ENCODE data around the gene C11orf54.
A peak's percentile ranks its signal among the peaks of the same experiment; 100 is the strongest.

The C11orf54 gene

DNA sequence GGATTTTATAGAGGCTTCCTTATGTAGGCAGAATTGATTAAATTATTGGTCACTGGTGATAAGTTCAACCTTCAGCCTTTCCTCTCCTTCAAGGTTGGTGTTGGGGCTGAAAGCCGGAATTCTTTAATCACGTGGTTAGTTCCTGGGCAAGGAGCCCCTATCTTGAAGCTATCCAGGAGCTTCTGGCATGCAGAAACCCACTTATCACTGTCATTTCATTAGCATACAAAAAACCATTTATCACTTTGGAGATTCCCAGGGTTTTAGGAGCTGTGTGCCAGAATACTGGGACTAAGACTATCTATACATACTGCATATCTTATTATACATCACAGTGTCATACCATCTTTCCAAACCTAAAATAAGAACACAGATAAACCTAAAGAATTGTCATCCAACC is 24.1 kb downstream of the C11orf54 start:
- no peak overlapping the region for H2BK5ac ChIP-seq (ENCODE audit: low read depth, low read length, poor library complexity)
- H3K23ac ChIP-seq (ENCODE audit: low read length) = no peak overlapping the region
- no peak for DNase-seq
- no peak overlapping the region for H3K4me2 ChIP-seq (ENCODE audit: low read length)
- H3K9me3 ChIP-seq (ENCODE audit: insufficient read depth, low read depth, low read length) = no peaks in the 10 kb centered on the region
- H3K4me3 ChIP-seq (ENCODE audit: low read depth, low read length) = no peak overlapping the region
- H4K91ac ChIP-seq (ENCODE audit: low read depth, low read length) = no peak overlapping the region
- no peak overlapping the region for H4K12ac ChIP-seq (ENCODE audit: low read depth, low read length)
- peaks cover 0 to 4% of the 10 kb centered on the region in 2 experiments for H3K36me3 ChIP-seq (ENCODE audit: control insufficient read depth in 1 of 2, insufficient read depth in 2 of 2, low read length in 2 of 2)
- H3K14ac ChIP-seq (ENCODE audit: low read length) = no peak overlapping the region
- H3K9ac ChIP-seq (ENCODE audit: low read length) = no peak overlapping the region
- no peak overlapping the region for H2AK5ac ChIP-seq (ENCODE audit: low read length)
- no peaks in the 10 kb centered on the region for H3K27me3 ChIP-seq (ENCODE audit: insufficient read depth, low read length)
- no peak overlapping the region for H3K18ac ChIP-seq (ENCODE audit: low read length)
- H3K79me1 ChIP-seq (ENCODE audit: low read length) = no peaks in the 10 kb centered on the region
- peaks cover 0 to 3% of the 10 kb centered on the region in 2 experiments for H3K4me1 ChIP-seq (ENCODE audit: control insufficient read depth in 1 of 2, insufficient read depth in 2 of 2, low read length in 2 of 2)
- H2BK12ac ChIP-seq (ENCODE audit: low read length) = no peak overlapping the region
- H2BK120ac ChIP-seq (ENCODE audit: insufficient read depth, low read length, poor library complexity) = no peak overlapping the region
- WGBS (ENCODE audit: extremely low coverage, insufficient coverage, insufficient read length) = no CpG with 5 or more reads among the region's 2 CpGs
- no peak overlapping the region for H4K8ac ChIP-seq (ENCODE audit: low read depth, low read length)
- H3K79me2 ChIP-seq (ENCODE audit: control insufficient read depth, insufficient read depth, low read length, poor library complexity) = no peaks in the 10 kb centered on the region
- H3K4ac ChIP-seq (ENCODE audit: low read depth, low read length) = no peak overlapping the region
- no peak overlapping the region for H3K27ac ChIP-seq (ENCODE audit: low read depth, low read length)
- no peak overlapping the region for H2AFZ ChIP-seq (ENCODE audit: insufficient read depth, low read length, poor library complexity)

DNA sequence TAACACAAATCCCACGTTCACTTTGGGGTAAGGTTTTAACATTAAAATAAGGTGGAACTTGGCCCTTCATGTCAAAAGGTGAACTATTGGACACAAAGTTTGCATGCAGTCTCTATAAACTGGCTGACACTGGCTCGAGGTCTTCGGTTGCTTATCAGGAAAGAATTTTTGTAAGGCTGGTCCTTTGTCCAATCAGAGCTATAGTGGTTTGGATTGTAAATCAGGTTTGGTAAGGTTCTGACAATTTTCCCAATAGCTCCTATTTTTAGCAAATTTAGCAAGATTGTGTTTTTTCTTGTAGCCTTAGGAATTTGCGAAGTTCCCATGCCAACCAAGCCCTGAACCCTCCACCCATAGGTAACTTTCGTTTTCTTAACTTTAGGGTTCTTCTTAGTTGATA is 25.0 kb downstream of the C11orf54 start:
- peaks cover 0 to 3% of the 10 kb centered on the region in 2 experiments for H3K4me1 ChIP-seq (ENCODE audit: control insufficient read depth in 1 of 2, insufficient read depth in 2 of 2, low read length in 2 of 2)
- no peak overlapping the region for H3K27ac ChIP-seq (ENCODE audit: low read depth, low read length)
- no peak overlapping the region for H4K91ac ChIP-seq (ENCODE audit: low read depth, low read length)
- WGBS (ENCODE audit: extremely low coverage, insufficient coverage, insufficient read length) = no CpG with 5 or more reads among the region's 5 CpGs
- no peak overlapping the region for H3K18ac ChIP-seq (ENCODE audit: low read length)
- H3K14ac ChIP-seq (ENCODE audit: low read length) = no peak overlapping the region
- H4K8ac ChIP-seq (ENCODE audit: low read depth, low read length) = no peak overlapping the region
- H3K4me3 ChIP-seq (ENCODE audit: low read depth, low read length) = no peak overlapping the region
- H2AK5ac ChIP-seq (ENCODE audit: low read length) = no peak overlapping the region
- no peak overlapping the region for H3K4ac ChIP-seq (ENCODE audit: low read depth, low read length)
- no peak overlapping the region for H2BK120ac ChIP-seq (ENCODE audit: insufficient read depth, low read length, poor library complexity)
- no peaks in the 10 kb centered on the region for H3K79me1 ChIP-seq (ENCODE audit: low read length)
- H4K12ac ChIP-seq (ENCODE audit: low read depth, low read length) = no peak overlapping the region
- H3K27me3 ChIP-seq (ENCODE audit: insufficient read depth, low read length) = no peaks in the 10 kb centered on the region
- H3K4me2 ChIP-seq (ENCODE audit: low read length) = no peak overlapping the region
- H3K36me3 ChIP-seq (ENCODE audit: control insufficient read depth in 1 of 2, insufficient read depth in 2 of 2, low read length in 2 of 2) = peaks cover 0 to 4% of the 10 kb centered on the region in 2 experiments
- DNase-seq = peak; percentile 29 to 89
- H3K9ac ChIP-seq (ENCODE audit: low read length) = no peak overlapping the region
- H3K9me3 ChIP-seq (ENCODE audit: insufficient read depth, low read depth, low read length) = no peaks in the 10 kb centered on the region
- no peaks in the 10 kb centered on the region for H3K79me2 ChIP-seq (ENCODE audit: control insufficient read depth, insufficient read depth, low read length, poor library complexity)
- H3K23ac ChIP-seq (ENCODE audit: low read length) = no peak overlapping the region
- no peak overlapping the region for H2AFZ ChIP-seq (ENCODE audit: insufficient read depth, low read length, poor library complexity)
- H2BK12ac ChIP-seq (ENCODE audit: low read length) = no peak overlapping the region
- no peak overlapping the region for H2BK5ac ChIP-seq (ENCODE audit: low read depth, low read length, poor library complexity)

DNA sequence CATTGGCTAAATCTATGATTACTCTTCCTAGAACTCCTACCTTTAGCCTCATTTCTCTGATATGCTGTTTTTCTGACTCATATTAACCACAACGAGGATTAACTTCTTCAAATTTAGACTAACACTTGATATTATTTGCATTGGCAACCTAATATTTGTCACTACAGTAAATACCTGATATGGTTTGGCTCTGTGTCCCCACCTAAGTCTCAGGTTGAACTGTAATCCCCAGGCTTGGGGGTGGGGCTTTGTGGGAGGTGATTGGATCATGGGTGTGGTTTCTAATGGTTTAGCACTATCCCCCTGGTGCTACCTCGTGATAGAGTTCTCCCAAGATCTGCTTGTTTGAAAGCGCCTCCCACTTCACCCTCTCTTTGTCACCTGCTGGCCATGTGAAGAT is 25.5 kb downstream of the C11orf54 start:
- Histone ChIP-seq H2BK5ac (ENCODE audit: low read depth, low read length, poor library complexity) (no peak overlapping the region), H2BK12ac (ENCODE audit: low read length) (no peak overlapping the region), H3K9ac (ENCODE audit: low read length) (no peak overlapping the region), H3K27me3 (ENCODE audit: insufficient read depth, low read length) (no peaks in the 10 kb centered on the region), H3K18ac (ENCODE audit: low read length) (no peak overlapping the region), H3K4me3 (ENCODE audit: low read depth, low read length) (no peak overlapping the region), H2AFZ (ENCODE audit: insufficient read depth, low read length, poor library complexity) (no peak overlapping the region), H3K4me1 (ENCODE audit: control insufficient read depth in 1 of 2, insufficient read depth in 2 of 2, low read length in 2 of 2) (peaks cover 0 to 3% of the 10 kb centered on the region in 2 experiments), H3K23ac (ENCODE audit: low read length) (no peak overlapping the region), H4K12ac (ENCODE audit: low read depth, low read length) (no peak overlapping the region), H3K36me3 (ENCODE audit: control insufficient read depth in 1 of 2, insufficient read depth in 2 of 2, low read length in 2 of 2) (peaks cover 0 to 2% of the 10 kb centered on the region in 2 experiments), H3K4me2 (ENCODE audit: low read length) (no peak overlapping the region), H3K79me1 (ENCODE audit: low read length) (no peaks in the 10 kb centered on the region), H3K9me3 (ENCODE audit: insufficient read depth, low read depth, low read length) (no peaks in the 10 kb centered on the region), H3K79me2 (ENCODE audit: control insufficient read depth, insufficient read depth, low read length, poor library complexity) (no peaks in the 10 kb centered on the region), H3K14ac (ENCODE audit: low read length) (no peak overlapping the region), H2BK120ac (ENCODE audit: insufficient read depth, low read length, poor library complexity) (no peak overlapping the region), H2AK5ac (ENCODE audit: low read length) (no peak overlapping the region), H4K91ac (ENCODE audit: low read depth, low read length) (no peak overlapping the region), H3K27ac (ENCODE audit: low read depth, low read length) (no peak overlapping the region), H4K8ac (ENCODE audit: low read depth, low read length) (no peak overlapping the region), H3K4ac (ENCODE audit: low read depth, low read length) (no peak overlapping the region)
- no peak for DNase-seq
- no CpG with 5 or more reads among the region's 3 CpGs for WGBS (ENCODE audit: extremely low coverage, insufficient coverage, insufficient read length)

DNA sequence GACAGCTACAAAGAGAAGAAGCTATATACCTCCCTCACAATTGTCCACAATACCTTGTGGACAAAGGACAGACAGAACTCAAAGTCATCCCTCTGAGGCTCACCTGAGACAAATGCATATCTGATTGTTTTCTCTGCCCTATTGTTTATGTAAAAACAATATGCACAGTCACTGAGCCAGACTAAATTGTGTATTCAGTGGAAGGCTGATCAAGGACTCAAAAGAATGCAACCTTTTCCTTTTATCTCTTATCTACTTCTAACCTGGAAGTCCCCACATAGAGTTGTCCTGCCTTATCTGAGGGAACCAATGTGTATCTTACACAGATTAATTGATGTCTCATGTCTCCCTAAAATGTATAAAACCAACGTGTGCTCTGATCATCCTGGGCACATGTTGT is 28.7 kb downstream of the C11orf54 start:
- Histone ChIP-seq H2AK5ac (ENCODE audit: low read length) (no peak overlapping the region), H4K12ac (ENCODE audit: low read depth, low read length) (no peak overlapping the region), H4K91ac (ENCODE audit: low read depth, low read length) (no peak overlapping the region), H3K36me3 (ENCODE audit: control insufficient read depth in 1 of 2, insufficient read depth in 2 of 2, low read length in 2 of 2) (no peaks in the 10 kb centered on the region), H3K27ac (ENCODE audit: low read depth, low read length) (no peak overlapping the region), H3K4me1 (ENCODE audit: control insufficient read depth in 1 of 2, insufficient read depth in 2 of 2, low read length in 2 of 2) (peaks cover 0 to 2% of the 10 kb centered on the region in 2 experiments), H2BK5ac (ENCODE audit: low read depth, low read length, poor library complexity) (no peak overlapping the region), H3K79me1 (ENCODE audit: low read length) (no peaks in the 10 kb centered on the region), H3K27me3 (ENCODE audit: insufficient read depth, low read length) (no peaks in the 10 kb centered on the region), H3K4me3 (ENCODE audit: low read depth, low read length) (no peak overlapping the region), H3K4ac (ENCODE audit: low read depth, low read length) (no peak overlapping the region), H3K79me2 (ENCODE audit: control insufficient read depth, insufficient read depth, low read length, poor library complexity) (no peaks in the 10 kb centered on the region), H2AFZ (ENCODE audit: insufficient read depth, low read length, poor library complexity) (no peak overlapping the region), H2BK120ac (ENCODE audit: insufficient read depth, low read length, poor library complexity) (no peak overlapping the region), H3K9ac (ENCODE audit: low read length) (no peak overlapping the region), H4K8ac (ENCODE audit: low read depth, low read length) (no peak overlapping the region), H3K9me3 (ENCODE audit: insufficient read depth, low read depth, low read length) (no peaks in the 10 kb centered on the region), H3K4me2 (ENCODE audit: low read length) (no peak overlapping the region), H3K14ac (ENCODE audit: low read length) (no peak overlapping the region), H2BK12ac (ENCODE audit: low read length) (no peak overlapping the region), H3K18ac (ENCODE audit: low read length) (no peak overlapping the region), H3K23ac (ENCODE audit: low read length) (no peak overlapping the region)
- DNase-seq = no peak
- WGBS (ENCODE audit: extremely low coverage, insufficient coverage, insufficient read length) = no CpG with 5 or more reads among the region's 1 CpG
